HepG2 (cell line): ENCODE data around the gene KCNQ2. TPM values are rescaled to one million over a fixed set of nuclear protein-coding genes. Genes with fewer than 3 reads are reported as not detected.

Experiments
- CBX1 ChIP-seq: IDR thresholded peaks from one replicate; pipeline ENCODE4 v1.6.1; 2016; ENCODE audit warnings: antibody characterized with exemption, low read depth
- ELF3 ChIP-seq: IDR thresholded peaks from 2 replicates; pipeline ENCODE4 v1.6.1; 2016; ENCODE audit warnings: missing genetic modification reagents, missing compliant biosample characterization
- FOXM1 ChIP-seq: sonication (generic); formaldehyde crosslinking; IDR thresholded peaks from 2 replicates; pipeline ENCODE4 v1.5.0; 2020; ENCODE audit warnings: missing genetic modification reagents
- GATA4 ChIP-seq: sonication (generic); IDR thresholded peaks from 2 replicates; pipeline ENCODE4 v1.6.1; 2016; ENCODE audit warnings: antibody characterized with exemption, low read depth, borderline replicate concordance
- MXD3 ChIP-seq: IDR thresholded peaks from 2 replicates; pipeline ENCODE4 v1.6.1; 2016; ENCODE audit warnings: mild to moderate bottlenecking, missing biosample characterization, missing genetic modification reagents
- PAF1 ChIP-seq: IDR thresholded peaks from 2 replicates; pipeline ENCODE4 v1.6.1; 2016; ENCODE audit warnings: missing genetic modification reagents, missing compliant biosample characterization
- SMAD9 ChIP-seq: sonication (generic); formaldehyde crosslinking; IDR thresholded peaks from 2 replicates; pipeline ENCODE4 v1.5.1; 2020; ENCODE audit warnings: mild to moderate bottlenecking, missing genetic modification reagents
- SOX6 ChIP-seq, 2 experiments: fragments of 450-650 bp in 1 of 2; sonication (generic) in 1 of 2; formaldehyde crosslinking in 1 of 2; IDR thresholded peaks; 2 replicates each; pipeline versions ENCODE4 v1.4.0 to v1.6.1; 2017 to 2020; ENCODE audit warnings: antibody characterized with exemption in 1 of 2, mild to moderate bottlenecking in 1 of 2, missing genetic modification reagents in 1 of 2
- TRAFD1 ChIP-seq: sonication (generic); formaldehyde crosslinking; IDR thresholded peaks from 2 replicates; pipeline ENCODE4 v1.5.1; 2020; ENCODE audit warnings: missing genetic modification reagents, mild to moderate bottlenecking, borderline replicate concordance
- TRIM24 ChIP-seq: sonication (generic); formaldehyde crosslinking; IDR thresholded peaks from 2 replicates; pipeline ENCODE4 v1.8.0; 2022; ENCODE audit warnings: mild to moderate bottlenecking, missing genetic modification reagents
- ZBTB26 ChIP-seq: IDR thresholded peaks from 2 replicates; pipeline ENCODE4 v1.6.1; 2016; ENCODE audit warnings: missing compliant biosample characterization, missing genetic modification reagents, borderline replicate concordance
- ZNF292 ChIP-seq: sonication (generic); formaldehyde crosslinking; IDR thresholded peaks from 2 replicates; pipeline ENCODE4 v1.8.1; 2022; ENCODE audit warnings: mild to moderate bottlenecking, low read depth, missing genetic modification reagents, borderline replicate concordance
- ZNF430 ChIP-seq: sonication (generic); formaldehyde crosslinking; IDR thresholded peaks from 2 replicates; pipeline ENCODE4 v1.9.0; 2021; ENCODE audit warnings: mild to moderate bottlenecking, missing genetic modification reagents
- ZNF569 ChIP-seq: sonication (generic); formaldehyde crosslinking; IDR thresholded peaks from 2 replicates; pipeline ENCODE4 v1.5.0; 2020; ENCODE audit warnings: mild to moderate bottlenecking, missing genetic modification reagents, moderate library complexity, borderline replicate concordance
- ZNF687 ChIP-seq: sonication (generic); formaldehyde crosslinking; IDR thresholded peaks from 2 replicates; pipeline ENCODE4 v1.5.1; 2020; ENCODE audit warnings: mild to moderate bottlenecking, missing genetic modification reagents, moderate library complexity
- ZNF710 ChIP-seq: sonication (generic); formaldehyde crosslinking; IDR thresholded peaks from 2 replicates; pipeline ENCODE4 v1.5.0; 2020; ENCODE audit warnings: mild to moderate bottlenecking, missing genetic modification reagents, borderline replicate concordance
- ZSCAN25 ChIP-seq: sonication (generic); formaldehyde crosslinking; IDR thresholded peaks from 2 replicates; pipeline ENCODE4 v1.8.0; 2022; ENCODE audit warnings: mild to moderate bottlenecking, missing genetic modification reagents
- polyA plus RNA-seq, 8 experiments: library from polyadenylated mRNA; depleted of rRNA in 3 of 8; stranded (reverse) in 7 of 8; unstranded in 1 of 8; fragments of >200 nt; fragmentation: Illumina TruSeq in 4 of 8; extraction: Trizol in 4 of 8; gene quantifications; 2 replicates each; pipeline versions ENCODE4 v1.2.1 to v1.2.3, GENCODE V29; 2011 to 2016; ENCODE audit warnings: low read depth in 4 of 8, missing spikeins in 1 of 8, mixed read lengths in 1 of 8; ENCODE audit not compliant: insufficient read depth in 1 of 8
- total RNA-seq, 5 experiments: library from RNA; depleted of rRNA; stranded (reverse); fragments of >200 nt; fragmentation: Illumina TruSeq; extraction: Trizol; gene quantifications; 2 replicates each; pipeline ENCODE4 v1.2.3, GENCODE V29; 2016; ENCODE audit warnings: low read depth in 1 of 5

The KCNQ2 gene
- total and polyA plus RNA-seq, 2 of the 13 experiments (the other 11 are each of a cell fraction or from before 2014, with no cell fraction given) = not detected

GRCh38 chr20:63363013-63363957 lies 109.2 kb downstream of the KCNQ2 start (continued):
- TF ChIP-seq ZBTB26 (CRISPR knock-in tag) = 0 out of 2 replicates have a peak, but pooled peaks have one; percentile 20
- TF ChIP-seq TRAFD1 (CRISPR knock-in tag) = no peak; the same call in 1 of the 2 replicates
- TF ChIP-seq CBX1 = no peak
- TF ChIP-seq ZNF710 = 0 out of 2 replicates have a peak, but pooled peaks have one; percentile 52
- peak; percentile 82; the same call in 1 of the 2 replicates for TF ChIP-seq TRIM24 (CRISPR knock-in tag)
- TF ChIP-seq SOX6 (IDR thresholded peaks at IDR 0.05) = no peak
- TF ChIP-seq SOX6 (CRISPR knock-in tag; IDR thresholded peaks at IDR 0.05) = peak; percentile 64
- peak; percentile 64; the same call in 1 of the 2 replicates for TF ChIP-seq ZSCAN25
- no peak for TF ChIP-seq SMAD9
- no peak for TF ChIP-seq GATA4
- TF ChIP-seq ELF3 (CRISPR knock-in tag) = no peak
- peak; percentile 88 for TF ChIP-seq ZNF430
- TF ChIP-seq FOXM1 (CRISPR knock-in tag) = no peak
- no peak for TF ChIP-seq PAF1 (CRISPR knock-in tag)
- peak; percentile 74 for TF ChIP-seq ZNF292 (CRISPR knock-in tag)
- TF ChIP-seq ZNF569 (CRISPR knock-in tag) = no peak
- peak; percentile 77 for TF ChIP-seq ZNF687 (CRISPR knock-in tag)
- no peak for TF ChIP-seq MXD3
